NCI-H69 (cell line): ENCODE data around the gene STIM1.

Experiments
- DNase-seq: peaks from one replicate; lab custom pipeline; 2025; lab: John Stamatoyannopoulos, UW

Gene STIM1

DNA sequence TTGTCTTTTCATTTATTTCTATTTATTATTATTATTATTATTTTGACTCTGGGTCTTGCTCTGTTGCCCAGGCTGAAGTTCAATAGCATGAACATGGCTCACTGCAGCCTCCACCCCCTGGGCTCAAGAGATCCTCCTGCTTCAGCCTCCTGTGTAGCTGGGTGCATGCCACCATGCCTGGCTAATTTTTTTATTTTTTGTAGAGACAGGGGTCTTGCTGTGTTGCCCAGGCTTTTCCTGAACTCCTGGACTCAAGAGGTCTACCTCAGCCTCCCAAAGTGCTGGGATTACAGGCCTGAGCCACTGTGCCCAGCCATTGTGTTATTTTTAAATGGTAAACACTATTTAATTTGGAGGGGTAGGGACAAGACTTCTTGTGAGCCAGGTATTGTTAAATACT lies 215.9 kb downstream of the STIM1 start:
- no peak for DNase-seq

DNA sequence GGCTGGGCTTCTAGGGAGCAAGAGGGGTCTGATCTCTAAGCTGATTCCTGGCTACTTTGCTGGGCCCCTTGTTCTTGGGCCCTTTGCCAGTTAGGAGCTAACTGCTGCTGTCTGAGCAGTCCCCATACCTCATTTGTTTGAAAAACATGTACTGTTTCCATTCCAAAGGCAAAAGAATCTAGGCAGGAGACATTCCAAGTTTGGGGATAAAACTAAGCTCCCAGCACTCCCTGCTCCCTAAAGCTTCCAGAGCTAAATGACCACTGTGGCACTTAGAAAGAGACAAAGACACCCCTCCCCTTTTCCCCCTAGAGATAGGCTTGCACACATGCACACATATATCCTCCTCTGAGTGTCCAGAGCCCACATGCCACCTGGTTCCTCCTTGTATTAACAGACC lies 216.4 kb downstream of the STIM1 start:
- DNase-seq = peak; percentile 57

DNA sequence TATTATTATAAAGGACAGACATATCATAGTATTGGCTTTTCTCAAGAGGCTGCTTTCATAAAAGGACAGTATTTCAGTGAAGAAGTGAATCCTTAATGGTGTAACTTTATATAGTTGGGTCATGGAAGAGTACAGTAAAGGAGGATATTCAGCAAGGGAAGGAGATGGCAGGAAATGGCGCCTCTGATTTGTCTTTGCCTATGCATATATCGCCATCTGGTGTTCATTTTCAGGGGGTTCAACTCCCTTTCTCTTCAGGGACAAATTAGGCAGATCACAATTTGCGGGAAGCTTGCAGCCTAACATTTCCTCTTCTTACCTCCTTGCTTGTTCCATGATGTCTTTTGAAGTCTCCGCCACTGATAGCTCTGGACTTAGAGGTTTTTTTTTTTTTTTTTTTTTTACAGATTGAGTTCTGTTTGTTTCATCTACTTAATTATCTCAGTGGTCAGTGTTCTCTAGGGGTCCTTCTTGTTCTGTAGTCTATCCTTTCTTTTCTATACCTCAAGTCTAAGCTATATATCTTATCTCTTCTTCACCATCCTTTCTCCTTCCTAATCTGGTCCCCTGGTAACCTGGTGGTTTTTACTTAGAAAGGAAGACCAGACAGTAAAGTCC lies 217.3 kb downstream of the STIM1 start:
- DNase-seq = peak; percentile 84

DNA sequence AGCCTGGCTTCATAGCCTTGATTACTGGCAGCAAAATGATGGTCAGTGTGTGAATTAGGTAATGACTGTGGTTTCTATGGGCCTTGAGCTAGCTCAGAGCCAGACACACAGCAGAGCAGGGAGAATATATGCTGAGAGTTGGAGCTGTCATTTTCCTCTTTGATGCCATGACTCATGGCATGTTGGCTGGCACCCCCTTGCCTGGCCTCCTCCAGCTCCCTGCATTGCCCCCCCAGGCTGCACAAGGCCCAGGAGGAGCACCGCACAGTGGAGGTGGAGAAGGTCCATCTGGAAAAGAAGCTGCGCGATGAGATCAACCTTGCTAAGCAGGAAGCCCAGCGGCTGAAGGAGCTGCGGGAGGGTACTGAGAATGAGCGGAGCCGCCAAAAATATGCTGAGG lies 218.8 kb downstream of the STIM1 start:
- no peak for DNase-seq

DNA sequence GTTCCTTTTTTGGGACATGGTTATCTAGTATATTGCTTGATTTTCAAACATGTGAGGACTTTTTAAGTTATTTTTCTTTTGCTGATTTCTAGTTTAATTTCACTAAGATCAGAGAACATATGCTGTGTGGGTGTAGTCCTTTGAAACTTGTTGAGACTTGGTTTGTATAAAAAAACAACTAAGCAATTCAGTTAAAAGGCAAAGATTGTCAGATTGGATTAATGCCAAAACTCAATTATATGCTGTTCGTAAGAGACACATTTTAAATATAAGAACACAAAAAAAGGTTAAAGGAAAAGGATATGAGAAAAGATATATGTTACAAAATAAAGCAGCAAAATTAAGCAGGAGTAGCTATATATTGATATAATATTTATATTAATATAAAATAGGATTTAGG lies 221.3 kb downstream of the STIM1 start:
- DNase-seq = peak; percentile 9

DNA sequence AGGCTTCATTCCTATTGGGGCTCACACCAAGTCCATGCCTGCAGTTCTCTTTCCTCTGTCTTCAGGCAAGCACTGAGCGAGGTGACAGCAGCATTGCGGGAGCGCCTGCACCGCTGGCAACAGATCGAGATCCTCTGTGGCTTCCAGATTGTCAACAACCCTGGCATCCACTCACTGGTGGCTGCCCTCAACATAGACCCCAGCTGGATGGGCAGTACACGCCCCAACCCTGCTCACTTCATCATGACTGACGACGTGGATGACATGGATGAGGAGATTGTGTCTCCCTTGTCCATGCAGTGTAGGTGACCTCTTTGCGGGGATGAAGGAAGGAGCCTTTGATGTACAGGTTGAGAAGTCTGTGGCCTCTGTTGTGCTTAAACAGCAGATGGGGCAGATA lies 227.7 kb downstream of the STIM1 start:
- no peak for DNase-seq

DNA sequence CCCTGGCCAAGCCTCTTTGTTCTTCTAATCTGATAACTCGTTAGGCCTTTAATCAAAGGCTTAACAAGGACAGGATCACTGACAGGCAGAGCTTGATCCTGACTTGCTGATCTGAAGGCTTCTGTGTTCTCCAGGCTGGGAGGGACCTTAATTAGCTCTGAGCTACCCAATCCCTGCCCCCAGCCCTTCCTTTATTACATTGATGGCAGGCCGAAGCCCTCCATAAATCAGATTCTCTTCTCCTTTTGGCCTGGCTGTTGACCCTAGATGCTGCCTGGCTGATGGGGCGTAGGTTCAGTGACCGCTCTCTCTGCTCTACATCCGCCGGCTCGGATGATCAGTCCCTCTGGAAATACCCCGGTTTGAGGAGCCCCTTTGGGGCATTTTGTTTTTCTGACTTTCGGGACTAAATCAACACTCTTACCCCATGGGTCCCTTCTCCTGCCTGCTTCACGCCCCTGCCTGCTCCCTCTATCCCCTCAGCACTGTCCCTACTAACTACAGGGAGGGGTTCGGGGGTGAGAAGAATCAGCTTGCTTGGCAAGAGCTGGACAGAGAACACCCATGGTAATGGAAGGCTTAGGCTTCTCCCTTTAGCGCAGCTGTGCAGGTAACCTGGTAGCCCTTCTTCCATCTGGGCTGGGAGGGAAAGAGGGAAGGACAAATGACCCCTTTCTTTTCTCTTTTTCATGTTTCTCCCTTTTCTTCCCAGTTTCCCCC lies 229.1 kb downstream of the STIM1 start:
- DNase-seq = no peak

DNA sequence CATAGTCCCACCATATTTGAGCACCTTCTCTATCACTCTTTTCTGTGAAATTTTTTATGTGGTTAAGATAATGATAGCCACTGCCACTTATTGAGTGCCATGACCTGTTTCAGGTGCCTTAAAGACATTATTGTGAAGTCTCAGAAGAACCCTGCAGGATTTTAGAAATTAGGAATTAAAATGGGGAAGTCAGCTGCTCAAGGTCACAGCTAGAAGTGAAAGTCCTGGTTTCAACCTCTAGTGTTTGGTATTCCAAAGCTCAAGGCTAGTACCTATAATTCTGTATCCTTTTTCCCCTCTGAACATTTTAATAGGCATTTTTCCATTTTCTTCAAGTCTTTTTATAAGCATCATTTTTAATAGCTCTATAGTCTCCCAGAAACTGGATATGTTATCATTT lies 230.1 kb downstream of the STIM1 start:
- DNase-seq = no peak

DNA sequence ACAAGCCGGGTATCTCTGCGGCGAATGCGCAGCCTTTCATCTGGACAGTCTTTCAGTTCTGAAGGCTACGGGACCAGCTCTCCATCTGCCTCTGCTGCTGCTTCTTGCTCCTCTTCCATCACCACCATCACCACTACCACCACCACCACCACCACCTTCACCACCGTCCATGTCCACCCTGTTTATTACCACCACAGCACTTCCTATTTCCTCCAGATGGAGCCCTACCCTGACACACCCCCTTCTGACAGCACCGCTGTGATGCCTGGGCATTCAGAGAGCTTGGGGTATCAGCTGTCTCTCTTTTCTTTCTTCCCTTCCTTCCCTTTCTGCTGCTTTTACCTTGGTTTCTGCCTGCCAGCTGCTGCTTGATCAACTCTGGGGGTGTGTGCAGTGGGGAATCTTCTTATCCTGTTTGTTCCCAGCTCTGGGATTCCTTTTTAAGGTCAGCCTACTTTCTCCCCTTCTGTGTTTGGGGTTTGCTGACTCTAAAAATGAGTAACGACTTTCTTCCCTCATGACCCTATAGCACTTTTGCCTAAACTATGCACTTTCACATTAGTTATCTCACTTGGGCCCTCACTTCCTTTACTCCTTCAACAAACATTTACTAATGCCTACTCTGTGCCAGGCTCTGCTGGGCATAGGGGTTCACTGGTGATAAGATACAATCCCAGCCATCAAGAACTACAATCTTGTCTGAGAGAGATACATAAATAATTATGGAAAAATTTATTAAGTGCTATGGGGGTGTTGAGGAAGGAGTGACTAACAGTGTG lies 231.3 kb downstream of the STIM1 start:
- DNase-seq = no peak

DNA sequence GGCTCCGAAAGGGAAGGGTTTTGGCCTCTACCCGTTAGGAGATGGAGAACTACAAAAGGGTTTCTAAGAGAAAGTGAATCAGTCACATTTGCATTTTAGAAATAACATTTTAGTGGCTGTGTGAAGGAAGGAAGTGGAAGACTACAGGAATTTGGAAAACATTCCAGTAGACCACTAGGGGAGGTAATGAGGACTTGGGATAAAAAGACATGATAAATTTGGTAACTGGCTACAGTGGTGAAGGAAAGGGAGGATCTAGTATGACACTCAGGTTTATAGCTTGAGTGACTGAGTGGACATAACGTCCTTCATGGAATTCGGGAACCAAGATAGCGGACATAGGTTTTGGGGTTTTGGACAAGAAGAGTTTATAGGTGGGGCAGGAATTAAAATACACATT lies 232.1 kb downstream of the STIM1 start:
- DNase-seq = no peak

DNA sequence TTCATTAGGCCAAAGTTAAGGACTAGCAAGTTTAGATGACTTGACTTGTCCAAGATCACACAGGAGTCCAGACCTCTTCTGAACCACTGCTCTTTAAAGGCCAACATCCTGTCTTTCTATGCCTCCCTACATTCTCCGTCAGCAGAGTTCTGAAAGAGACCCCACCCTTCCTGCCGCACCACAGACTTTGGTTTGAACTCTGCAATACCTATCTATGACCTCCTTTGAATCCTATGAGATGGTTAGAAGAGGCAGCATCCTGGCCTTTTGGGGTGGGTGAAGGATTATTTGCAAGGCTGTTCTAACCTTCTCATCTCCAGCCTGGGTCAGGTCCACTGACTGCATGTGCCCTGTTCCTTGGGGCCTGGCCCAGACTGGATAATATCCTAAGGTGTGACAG lies 234.8 kb downstream of the STIM1 start:
- DNase-seq = no peak

DNA sequence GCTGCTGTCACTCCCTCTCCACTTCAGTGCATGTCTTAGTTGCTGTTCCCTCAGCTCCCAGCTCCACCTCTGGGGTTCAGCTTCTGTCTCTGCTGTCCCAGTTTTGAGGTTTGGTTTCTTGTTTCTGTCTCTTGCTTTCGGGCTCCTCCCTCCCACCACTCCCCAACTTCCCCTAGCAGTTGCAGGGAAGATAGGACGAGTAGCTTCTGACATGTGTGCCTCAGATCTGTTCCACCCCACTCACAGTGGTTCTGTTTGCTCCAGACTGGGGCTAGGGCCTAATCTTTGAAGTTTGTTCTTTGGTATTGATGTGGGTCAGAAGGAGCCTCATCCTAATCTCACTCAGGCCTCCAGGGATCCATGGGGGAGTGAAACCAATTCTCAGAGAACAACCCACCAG lies 236.6 kb downstream of the STIM1 start:
- no peak for DNase-seq

DNA sequence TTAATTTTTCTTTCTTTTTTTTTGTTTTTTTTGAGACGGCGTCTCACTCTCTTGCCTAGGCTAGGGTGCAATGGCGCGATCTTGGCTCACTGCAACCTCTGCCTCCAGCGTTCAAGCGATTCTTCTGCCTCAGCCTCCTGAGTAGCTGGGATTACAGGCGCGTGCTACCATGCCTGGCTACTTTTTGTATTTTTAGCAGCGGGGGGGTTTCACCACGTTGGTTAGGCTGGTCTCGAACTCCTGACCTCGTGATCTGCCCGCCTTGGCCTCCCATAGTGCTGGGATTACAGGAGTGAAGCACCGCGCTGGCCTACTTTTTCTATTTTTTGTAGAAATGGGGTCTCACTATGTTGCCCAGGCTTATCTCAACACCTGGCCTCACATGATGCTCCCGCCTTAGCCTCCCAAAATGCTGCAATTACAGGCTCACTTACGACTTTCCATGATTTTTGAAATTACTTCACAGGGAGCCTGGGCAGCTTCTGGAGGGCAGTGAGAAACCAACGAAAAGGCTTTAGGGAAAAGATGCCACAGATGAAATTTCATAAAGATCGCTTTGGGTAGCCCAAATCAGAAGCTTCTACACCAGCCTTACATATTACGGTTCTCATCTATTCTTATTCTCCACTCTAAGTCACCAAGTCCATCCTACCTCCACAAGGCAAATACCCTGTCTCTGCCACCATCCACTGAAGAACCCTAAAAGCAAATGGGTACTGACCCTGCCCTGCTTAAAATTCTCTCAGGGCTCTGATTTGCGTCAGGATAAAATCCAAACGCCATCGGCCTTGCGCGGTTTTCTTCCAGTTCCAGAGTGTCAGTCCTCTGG lies 238.3 kb downstream of the STIM1 start:
- DNase-seq = peak; percentile 36

DNA sequence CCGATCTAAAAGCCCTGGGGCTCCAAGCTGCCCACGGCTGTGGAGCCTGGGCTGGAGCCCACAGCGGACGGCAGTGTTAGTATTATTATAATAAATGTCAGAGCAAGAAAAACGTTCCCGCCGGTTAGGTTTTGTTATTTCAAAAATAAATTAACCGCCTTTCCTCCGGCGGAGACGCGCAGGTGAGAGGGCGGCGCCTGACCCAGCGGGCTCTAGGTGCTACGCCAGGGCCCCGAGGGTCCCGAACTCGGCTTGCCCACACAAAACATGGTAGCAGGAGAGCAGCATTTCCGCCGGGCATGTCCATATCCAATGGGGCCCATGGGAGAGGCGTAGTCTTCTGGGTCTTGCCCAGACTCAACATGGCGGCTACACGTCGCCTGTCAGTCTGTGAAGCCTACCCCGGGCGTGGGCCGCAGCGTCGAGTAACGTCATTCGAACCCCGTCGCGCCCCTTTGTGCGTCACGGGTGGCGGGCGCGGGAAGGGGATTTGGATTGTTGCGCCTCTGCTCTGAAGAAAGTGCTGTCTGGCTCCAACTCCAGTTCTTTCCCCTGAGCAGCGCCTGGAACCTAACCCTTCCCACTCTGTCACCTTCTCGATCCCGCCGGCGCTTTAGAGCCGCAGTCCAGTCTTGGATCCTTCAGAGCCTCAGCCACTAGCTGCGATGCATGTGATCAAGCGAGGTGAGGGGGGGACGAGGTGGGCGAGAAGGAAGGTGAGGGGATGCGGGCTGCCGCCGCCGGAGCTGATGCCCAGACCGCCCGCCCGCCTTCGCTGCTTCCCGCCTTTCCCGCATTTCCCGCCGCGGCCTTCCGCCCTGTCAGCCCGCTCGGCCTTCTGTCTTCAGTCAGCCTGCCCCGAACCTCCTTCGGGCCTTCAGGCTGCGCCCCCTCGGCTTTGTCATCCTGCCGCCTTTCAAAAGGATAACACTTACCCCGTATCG lies 239.2 kb downstream of the STIM1 start, which contains the start of gene RRM1:
Gene RRM1, plus strand, starts transcription at position 452 of the 944 bp plus-strand sequence. Its CDS starts 214 bp downstream, at position 666.
- DNase-seq = peak; percentile 99

DNA sequence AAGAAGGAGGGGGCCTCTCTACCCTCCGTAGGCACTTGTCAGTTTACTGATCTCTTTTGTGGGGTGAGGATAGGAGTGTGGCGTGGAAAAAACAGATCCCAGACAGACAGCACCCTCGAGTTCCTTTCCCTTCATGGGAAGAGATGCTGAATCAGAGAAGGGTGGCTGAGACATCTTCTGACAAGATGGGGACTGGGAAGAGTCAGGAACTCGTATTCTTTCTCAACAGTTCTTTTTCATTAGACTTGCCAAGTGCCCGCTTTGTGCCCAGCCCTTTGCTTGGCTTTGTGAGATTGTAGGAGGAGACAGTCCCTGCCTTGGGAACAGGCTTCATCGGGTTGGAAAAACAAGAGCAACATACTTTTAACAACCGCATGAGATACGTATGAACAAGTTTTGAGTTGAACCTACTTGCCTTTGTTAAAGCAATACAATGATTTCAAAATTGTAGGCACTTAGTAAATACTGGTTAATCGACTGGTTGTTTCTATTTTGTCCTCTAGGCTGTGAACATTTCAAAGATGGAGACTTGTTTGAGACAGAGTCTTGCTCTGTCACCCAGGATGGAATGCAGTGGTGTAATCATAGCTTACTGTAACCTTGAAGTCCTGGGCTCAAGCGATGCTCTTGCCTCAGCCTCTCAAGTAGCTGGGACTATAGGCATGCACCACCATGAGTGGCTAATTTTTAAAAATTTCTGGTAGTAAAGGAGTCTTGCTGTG lies 240.2 kb downstream of the STIM1 start:
- peak; percentile 47 for DNase-seq

DNA sequence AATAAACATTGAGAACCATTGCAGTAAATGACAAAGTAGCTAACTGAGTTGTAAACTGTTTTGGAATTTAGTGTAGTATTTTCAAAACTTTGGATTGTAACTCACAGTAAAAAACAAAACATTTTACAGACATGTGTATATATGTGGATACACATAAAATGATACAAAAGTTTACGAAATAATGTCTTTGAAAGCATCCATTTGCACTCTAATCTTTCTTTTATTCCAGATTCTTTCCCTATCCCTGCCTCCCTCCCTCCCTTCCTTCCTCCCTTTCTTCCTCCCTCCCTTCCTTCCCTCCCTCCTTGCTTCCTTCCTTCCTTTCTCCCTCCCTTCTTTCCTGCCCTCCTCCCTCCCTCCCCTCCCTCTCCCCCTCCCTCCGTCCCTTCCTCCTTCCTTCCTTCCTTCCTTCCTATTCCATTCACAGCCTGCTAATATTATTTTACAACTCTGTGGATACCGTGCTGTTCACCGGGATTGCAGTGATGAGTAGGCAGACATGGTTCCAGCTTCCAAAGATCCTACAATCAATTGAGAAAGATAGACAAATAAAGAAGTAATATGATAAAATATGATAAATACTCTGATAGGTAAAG lies 242.7 kb downstream of the STIM1 start:
- DNase-seq = peak; percentile 6

DNA sequence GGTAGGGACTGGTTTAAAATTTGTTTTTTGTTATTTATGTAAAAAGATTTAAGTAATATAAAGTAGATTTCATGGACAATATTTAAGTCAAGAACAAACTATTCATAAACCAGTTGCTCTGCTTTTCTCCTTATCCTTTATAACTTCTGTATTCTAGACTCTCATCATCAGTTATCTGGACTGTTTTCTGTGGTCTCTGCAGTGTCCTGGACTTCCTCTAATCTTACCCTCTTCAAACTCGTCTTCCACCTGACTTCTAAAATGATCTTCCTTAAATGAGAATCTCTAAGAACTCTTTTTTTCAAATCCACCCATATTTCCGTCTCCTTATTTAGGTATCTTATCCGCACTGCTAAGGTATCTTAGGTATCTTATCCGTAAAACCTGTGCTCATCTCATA lies 247.2 kb downstream of the STIM1 start:
- no peak for DNase-seq

DNA sequence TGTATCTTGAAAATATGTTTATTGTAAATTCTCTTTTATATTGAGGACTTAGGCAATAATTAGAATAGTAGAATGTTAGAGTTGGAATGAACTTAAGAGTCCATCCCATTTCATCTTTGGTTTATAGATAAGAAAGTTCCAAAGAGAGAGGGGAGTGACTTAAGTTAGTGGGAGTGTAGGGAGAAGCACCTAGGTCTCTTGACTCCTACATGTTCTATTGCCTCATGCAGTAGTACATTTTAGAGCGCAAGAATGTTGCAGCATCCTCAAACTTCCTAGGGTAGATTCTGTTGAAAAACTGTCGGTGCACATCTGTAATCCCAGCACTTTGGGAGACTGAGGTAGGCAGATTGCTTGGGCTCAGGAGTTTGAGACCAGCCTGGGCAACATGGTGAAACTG lies 247.8 kb downstream of the STIM1 start:
- no peak for DNase-seq

DNA sequence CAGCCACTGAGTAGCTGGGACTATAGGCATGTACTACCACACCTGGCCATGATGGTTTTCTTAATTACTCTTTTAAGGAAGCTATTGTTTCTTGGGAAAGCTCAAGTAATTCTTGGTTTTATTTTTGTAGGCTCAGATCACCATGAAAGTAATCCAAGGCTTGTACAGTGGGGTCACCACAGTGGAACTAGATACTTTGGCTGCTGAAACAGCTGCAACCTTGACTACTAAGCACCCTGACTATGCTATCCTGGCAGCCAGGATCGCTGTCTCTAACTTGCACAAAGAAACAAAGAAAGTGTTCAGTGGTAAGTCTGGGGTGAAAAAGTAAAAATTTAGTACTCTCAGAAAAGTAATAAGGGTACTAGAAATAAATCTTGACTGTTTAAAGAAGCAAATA lies 250.5 kb downstream of the STIM1 start:
- no peak for DNase-seq

DNA sequence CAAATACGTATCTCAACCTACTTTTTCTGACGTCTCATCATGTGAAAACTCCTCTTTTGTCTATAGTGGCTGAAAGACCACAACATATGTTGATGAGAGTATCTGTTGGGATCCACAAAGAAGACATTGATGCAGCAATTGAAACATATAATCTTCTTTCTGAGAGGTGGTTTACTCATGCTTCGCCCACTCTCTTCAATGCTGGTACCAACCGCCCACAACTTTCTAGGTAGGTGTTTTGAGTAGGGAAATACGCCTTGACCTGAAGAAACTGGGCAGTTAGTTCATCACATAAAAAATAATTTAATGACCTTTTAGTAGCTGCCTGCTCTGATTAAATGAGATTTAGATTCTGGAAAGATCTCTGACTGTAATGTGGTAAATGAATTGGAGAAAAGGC lies 256.4 kb downstream of the STIM1 start:
- no peak for DNase-seq
